Measurements from ENCODE around the gene TCF7.
"Not testable (repeated sequence)": the region's sequence is repeated elsewhere in the genome, so short reads cannot be mapped to it uniquely, and the experiment has no call there.

Gene TCF7

GRCh38 chr5:134145041-134145757 lies 30.7 kb downstream of the TCF7 start:
- no peak for DNase-seq (ENCODE audit: low read depth in 2 of 2)

- peak; percentile 70 to 86 for DNase-seq (ENCODE audit: low read depth in 2 of 2)
Observed at GRCh38 chr5:134145779-134146581, 31.5 kb downstream of the TCF7 start.

- DNase-seq (ENCODE audit: low read depth in 2 of 2) = no peak
Observed at GRCh38 chr5:134146651-134147518, 32.4 kb downstream of the TCF7 start.

GRCh38 chr5:134148316-134148715 lies 33.8 kb downstream of the TCF7 start:
- DNase-seq (ENCODE audit: low read depth in 2 of 2) = no peak

GRCh38 chr5:134148986-134149539 lies 34.6 kb downstream of the TCF7 start:
- DNase-seq (ENCODE audit: low read depth in 2 of 2) = no peak

- DNase-seq (ENCODE audit: low read depth in 2 of 2) = no peak
Observed at GRCh38 chr5:134149571-134150303, 35.3 kb downstream of the TCF7 start.

- no peak for DNase-seq (ENCODE audit: low read depth in 2 of 2)
Observed at GRCh38 chr5:134151723-134152122, 37.2 kb downstream of the TCF7 start.

GRCh38 chr5:134152173-134152832 lies 37.8 kb downstream of the TCF7 start:
- DNase-seq (ENCODE audit: low read depth in 2 of 2) = not testable (repeated sequence)

GRCh38 chr5:134153241-134153640 lies 38.8 kb downstream of the TCF7 start:
- DNase-seq (ENCODE audit: low read depth in 2 of 2) = no peak

GRCh38 chr5:134153657-134154056 lies 39.2 kb downstream of the TCF7 start:
- no peak for DNase-seq (ENCODE audit: low read depth in 2 of 2)

GRCh38 chr5:134161513-134162395 lies 47.3 kb downstream of the TCF7 start:
- no peak for DNase-seq (ENCODE audit: low read depth in 2 of 2)

- DNase-seq (ENCODE audit: low read depth in 2 of 2) = no peak
Observed at GRCh38 chr5:134162592-134162991, 48.1 kb downstream of the TCF7 start.

- DNase-seq (ENCODE audit: low read depth in 2 of 2) = no peak
Observed at GRCh38 chr5:134171972-134172371, 57.5 kb downstream of the TCF7 start.

- no peak for DNase-seq (ENCODE audit: low read depth in 2 of 2)
Observed at GRCh38 chr5:134174841-134175839, 60.7 kb downstream of the TCF7 start.

GRCh38 chr5:134175921-134176510 lies 61.5 kb downstream of the TCF7 start:
- peak in 1 of 2 donors; percentile 29 for DNase-seq (ENCODE audit: low read depth in 2 of 2)

GRCh38 chr5:134176511-134177368 lies 62.3 kb downstream of the TCF7 start, which contains the start of gene SKP1:
Gene SKP1 (minus strand): TSS chr5:134176950. CDS start chr5:134174022, 2,928 bp downstream.
- peak; percentile 78 for DNase-seq (ENCODE audit: low read depth in 2 of 2)
